CD14-positive monocyte (primary cell): Measurements from ENCODE around the gene IZUMO1R. TPM values are rescaled to one million over a fixed set of nuclear protein-coding genes. Genes with fewer than 3 reads are reported as not detected.

Experiments
- DNase-seq, 3 donors: peaks; one replicate each; pipeline ENCODE4 v3.0.0-alpha.2; 2011 to 2022
- H2AFZ ChIP-seq: 2 replicates; pipeline ENCODE4 v1.6.0; 2012; ENCODE audit warnings: mild to moderate bottlenecking, low read depth, low read length, inconsistent platforms; ENCODE audit not compliant: insufficient read depth, poor library complexity, severe bottlenecking
- H3K27ac ChIP-seq, 2 donors: 1 replicate in 1 of 2; 2 replicates in 1 of 2; pipeline ENCODE4 v1.5.1; 2012 to 2013; ENCODE audit warnings: low read length in 2 of 2, control low read depth in 1 of 2, inconsistent platforms in 1 of 2, low read depth in 1 of 2, mild to moderate bottlenecking in 1 of 2
- H3K27me3 ChIP-seq, 2 donors: one replicate each; pipeline versions ENCODE4 v1.6.0 to v1.6.1; 2011 to 2013; ENCODE audit warnings: low read length in 2 of 2; ENCODE audit not compliant: control insufficient read depth in 2 of 2, insufficient read depth in 2 of 2
- H3K36me3 ChIP-seq, 2 donors: replicated peaks in 1 of 2; 1 replicate in 1 of 2; 2 replicates in 1 of 2; pipeline versions ENCODE4 v1.5.1 to v1.6.1; 2012 to 2013; ENCODE audit warnings: low read length in 2 of 2, control low read depth in 1 of 2, inconsistent platforms in 1 of 2, mild to moderate bottlenecking in 1 of 2; ENCODE audit not compliant: insufficient read depth in 2 of 2, control insufficient read depth in 1 of 2
- H3K4me1 ChIP-seq, 2 donors: 1 replicate in 1 of 2; 2 replicates in 1 of 2; pipeline versions ENCODE4 v1.5.1 to v1.6.1; 2012 to 2013; ENCODE audit warnings: low read length in 2 of 2, control low read depth in 1 of 2, inconsistent platforms in 1 of 2, mild to moderate bottlenecking in 1 of 2, moderate library complexity in 1 of 2; ENCODE audit not compliant: insufficient read depth in 2 of 2, control insufficient read depth in 1 of 2
- H3K4me2 ChIP-seq: replicated peaks from 2 replicates; pipeline ENCODE3; 2012; ENCODE audit warnings: low read length, moderate library complexity, mild to moderate bottlenecking; ENCODE audit not compliant: poor library complexity, severe bottlenecking; ENCODE audit errors: extremely low read depth
- H3K4me3 ChIP-seq, 3 experiments: fragments of 200-600 bp in 1 of 3; sonication (generic) in 1 of 3; replicated peaks in 1 of 3; 1 replicate in 2 of 3; 2 replicates in 1 of 3; pipeline ENCODE4 v1.5.1; 2011 to 2013; ENCODE audit warnings: low read length in 3 of 3, mild to moderate bottlenecking in 3 of 3, control low read depth in 2 of 3, low read depth in 2 of 3, inconsistent platforms in 1 of 3, moderate library complexity in 1 of 3
- H3K79me2 ChIP-seq: 2 replicates; pipeline ENCODE4 v1.6.0; 2012; ENCODE audit warnings: mild to moderate bottlenecking, control low read depth, inconsistent platforms, low read length, moderate library complexity; ENCODE audit not compliant: insufficient read depth
- H3K9ac ChIP-seq: 2 replicates; pipeline ENCODE4 v1.6.0; 2017; ENCODE audit warnings: low read length, mild to moderate bottlenecking; ENCODE audit not compliant: insufficient read depth, poor library complexity, severe bottlenecking
- H3K9me3 ChIP-seq, 2 donors: replicated peaks in 1 of 2; 1 replicate in 1 of 2; 2 replicates in 1 of 2; pipeline versions ENCODE4 v1.5.1 to v1.6.1; 2012 to 2013; ENCODE audit warnings: low read length in 2 of 2, control low read depth in 1 of 2; ENCODE audit not compliant: control insufficient read depth in 1 of 2, insufficient read depth in 1 of 2
- H4K20me1 ChIP-seq: 2 replicates; pipeline ENCODE4 v1.6.0; 2012; ENCODE audit warnings: mild to moderate bottlenecking, low read length, control low read depth, moderate library complexity; ENCODE audit not compliant: insufficient read depth
- H3K27ac Mint-ChIP-seq, 7 donors: one replicate each; pipeline ENCODE4 v1.8.0; 2020; ENCODE audit warnings: mild to moderate bottlenecking in 7 of 7, mixed read lengths in 7 of 7, moderate library complexity in 6 of 7, inconsistent platforms in 2 of 7
- H3K27me3 Mint-ChIP-seq, 3 donors: one replicate each; pipeline ENCODE4 v1.8.0; 2021 to 2022; ENCODE audit warnings: low read depth in 3 of 3, mild to moderate bottlenecking in 3 of 3, mixed read lengths in 3 of 3, moderate library complexity in 3 of 3, inconsistent platforms in 1 of 3
- H3K36me3 Mint-ChIP-seq, 2 donors: one replicate each; pipeline ENCODE4 v1.8.0; 2020; ENCODE audit warnings: mixed read lengths in 2 of 2, inconsistent platforms in 1 of 2, mild to moderate bottlenecking in 1 of 2
- H3K4me1 Mint-ChIP-seq: one replicate; pipeline ENCODE4 v1.8.0; 2020; ENCODE audit warnings: mild to moderate bottlenecking, mixed read lengths
- H3K4me3 Mint-ChIP-seq, 2 donors: one replicate each; pipeline ENCODE4 v1.8.0; 2020; ENCODE audit warnings: mild to moderate bottlenecking in 2 of 2, mixed read lengths in 2 of 2, moderate library complexity in 1 of 2
- H3K9me3 Mint-ChIP-seq, 7 donors: one replicate each; pipeline ENCODE4 v1.8.0; 2020 to 2022; ENCODE audit warnings: mixed read lengths in 7 of 7, mild to moderate bottlenecking in 6 of 7, moderate library complexity in 6 of 7, inconsistent platforms in 2 of 7
- CTCF ChIP-seq: fragments of 200-600 bp; IDR thresholded peaks from one replicate; pipeline ENCODE4 v1.8.0; 2022; ENCODE audit warnings: antibody characterized with exemption, mild to moderate bottlenecking
- WGBS: methylation state at CpG from one replicate; pipeline ENCODE4 v1.1.5; 2013; ENCODE audit warnings: missing lambda C conversion rate; ENCODE audit not compliant: insufficient coverage; 5-methylcytosine and 5-hydroxymethylcytosine counted together
- intact Hi-C, 2 donors: fragments of 100-400 bp; cut with micrococcal nuclease; formaldehyde crosslinking; loops; one replicate each; pipeline versions ENCODE4 v1.15.0 to v1.15.1; 2023
- polyA plus RNA-seq, 3 donors: library from polyadenylated mRNA; depleted of rRNA in 1 of 3; unstranded in 2 of 3; stranded (reverse) in 1 of 3; fragments of 300-500 nt in 2 of 3; fragments of >200 nt in 1 of 3; fragmentation: Illumina TruSeq in 2 of 3; gene quantifications; 1 replicate in 2 of 3; 2 replicates in 1 of 3; pipeline ENCODE4 v1.2.3, GENCODE V29; 2012 to 2021

Gene IZUMO1R
- polyA plus RNA-seq, 3 donors = not detected

GRCh38 chr11:94322501-94322900, 18.1 kb downstream of the IZUMO1R start:
- intact Hi-C loops = loop anchor here in 1 of 2 donors (10.0 kb wide), 1 partner anchor 182 kb away; no protein-coding TSS in a partner anchor
- no peak overlapping the region for H2AFZ ChIP-seq
- no peak overlapping the region for H3K4me2 ChIP-seq
- no peak overlapping the region for H3K27ac ChIP-seq
- no peaks in the 10 kb centered on the region for H3K36me3 ChIP-seq
- peaks cover 0 to 3% (median 0%) of the 10 kb centered on the region in 3 donors for H3K27me3 Mint-ChIP-seq
- no peaks in the 10 kb centered on the region for H3K79me2 ChIP-seq
- no peak overlapping the region for H3K4me3 ChIP-seq
- H3K27ac Mint-ChIP-seq = no peak overlapping the region
- 100% methylated on average over 2 of the region's 3 CpGs for WGBS
- peaks cover 0 to 8% of the 10 kb centered on the region in 2 donors for H3K4me1 ChIP-seq
- no peak for TF ChIP-seq CTCF
- H3K36me3 Mint-ChIP-seq = no peaks in the 10 kb centered on the region
- no peak overlapping the region for H3K9ac ChIP-seq
- H3K4me3 Mint-ChIP-seq = no peak overlapping the region
- DNase-seq = no peak
- H3K27me3 ChIP-seq = no peaks in the 10 kb centered on the region
- peaks cover 0 to 6% (median 3%) of the 10 kb centered on the region in 7 donors for H3K9me3 Mint-ChIP-seq
- peaks cover 11% of the 10 kb centered on the region for H3K4me1 Mint-ChIP-seq
- no peaks in the 10 kb centered on the region for H3K9me3 ChIP-seq
- no peaks in the 10 kb centered on the region for H4K20me1 ChIP-seq

- Mint-ChIP-seq H3K4me1 (peaks cover 13% of the 10 kb centered on the region), H3K4me3 (peak overlapping the region in 1 of 2 donors; percentile 32)
Measured at GRCh38 chr11:94325681-94326080, 21.3 kb downstream of the IZUMO1R start.

More at GRCh38 chr11:94325681-94326080, 21.3 kb downstream of the IZUMO1R start:
- no peaks in the 10 kb centered on the region for H3K9me3 ChIP-seq
- no peak overlapping the region for H3K9ac ChIP-seq
- WGBS = no CpG with 5 or more reads among the region's 1 CpG
- no peaks in the 10 kb centered on the region for H3K36me3 Mint-ChIP-seq
- H3K27me3 Mint-ChIP-seq = peaks cover 2 to 5% (median 3%) of the 10 kb centered on the region in 3 donors
- no peak overlapping the region for H3K27ac Mint-ChIP-seq
- peaks cover 0 to 5% (median 2%) of the 10 kb centered on the region in 7 donors for H3K9me3 Mint-ChIP-seq
- no peaks in the 10 kb centered on the region for H4K20me1 ChIP-seq
- peaks cover 0 to 9% of the 10 kb centered on the region in 2 donors for H3K4me1 ChIP-seq
- DNase-seq = peak; percentile 17 to 37 (median 18)
- H3K27me3 ChIP-seq = no peaks in the 10 kb centered on the region
- no peak overlapping the region for H3K27ac ChIP-seq
- H3K79me2 ChIP-seq = no peaks in the 10 kb centered on the region
- no peak overlapping the region for H3K4me2 ChIP-seq
- H3K36me3 ChIP-seq = no peaks in the 10 kb centered on the region
- no peak overlapping the region for H2AFZ ChIP-seq
- TF ChIP-seq CTCF = peak; percentile 50
- intact Hi-C loops = loop anchor here (5.0 to 10.0 kb wide), 2 partner anchors 179 to 182 kb away; no protein-coding TSS in a partner anchor
- H3K4me3 ChIP-seq = no peak overlapping the region
